ACC112 (cell line): Measurements from ENCODE around the gene TANC1.

Source experiments
- H2AFZ ChIP-seq: fragments of 200-600 bp; sonication (generic); one replicate; pipeline ENCODE4 v1.6.0; 2017; ENCODE audit warnings: antibody characterized with exemption, low read length; ENCODE audit not compliant: unreplicated experiment
- H3K27ac ChIP-seq: fragments of 200-600 bp; sonication (generic); 2 replicates; pipeline ENCODE4 v1.5.1; 2014; ENCODE audit warnings: low read depth, mild to moderate bottlenecking, antibody characterized with exemption, low read length, moderate library complexity
- H3K27me3 ChIP-seq: fragments of 200-600 bp; sonication (generic); 2 replicates; pipeline ENCODE4 v1.6.1; 2014; ENCODE audit warnings: mild to moderate bottlenecking, antibody characterized with exemption, low read length, moderate library complexity, mixed read lengths; ENCODE audit not compliant: insufficient read depth
- H3K36me3 ChIP-seq: fragments of 200-600 bp; sonication (generic); 2 replicates; pipeline ENCODE4 v1.6.1; 2016; ENCODE audit warnings: mild to moderate bottlenecking, antibody characterized with exemption, low read length, moderate library complexity, mixed read lengths; ENCODE audit not compliant: insufficient read depth
- H3K4me1 ChIP-seq: fragments of 200-600 bp; sonication (generic); one replicate; pipeline ENCODE4 v1.6.1; 2016; ENCODE audit warnings: low read length, mixed read lengths; ENCODE audit not compliant: insufficient read depth, unreplicated experiment, control insufficient read depth
- H3K4me3 ChIP-seq: fragments of 200-600 bp; sonication (generic); 2 replicates; pipeline ENCODE4 v1.5.1; 2014; ENCODE audit warnings: mild to moderate bottlenecking, low read depth, low read length
- H3K79me2 ChIP-seq: fragments of 200-600 bp; sonication (generic); one replicate; pipeline ENCODE4 v1.6.0; 2016; ENCODE audit warnings: low read length; ENCODE audit not compliant: control insufficient read depth, unreplicated experiment, insufficient read depth

TANC1 gene

GRCh38 chr2:158934170-158934569 lies 34.3 kb upstream of the TANC1 start:
- H3K27me3 ChIP-seq, result no peaks in the 10 kb centered on the region
- no peaks in the 10 kb centered on the region for H3K36me3 ChIP-seq
- H3K4me3 ChIP-seq, result no peak overlapping the region
- H3K27ac ChIP-seq, result no peak overlapping the region
- H3K4me1 ChIP-seq, result peaks cover 37% of the 10 kb centered on the region
- no peaks in the 10 kb centered on the region for H3K79me2 ChIP-seq
- no peak overlapping the region for H2AFZ ChIP-seq

DNA sequence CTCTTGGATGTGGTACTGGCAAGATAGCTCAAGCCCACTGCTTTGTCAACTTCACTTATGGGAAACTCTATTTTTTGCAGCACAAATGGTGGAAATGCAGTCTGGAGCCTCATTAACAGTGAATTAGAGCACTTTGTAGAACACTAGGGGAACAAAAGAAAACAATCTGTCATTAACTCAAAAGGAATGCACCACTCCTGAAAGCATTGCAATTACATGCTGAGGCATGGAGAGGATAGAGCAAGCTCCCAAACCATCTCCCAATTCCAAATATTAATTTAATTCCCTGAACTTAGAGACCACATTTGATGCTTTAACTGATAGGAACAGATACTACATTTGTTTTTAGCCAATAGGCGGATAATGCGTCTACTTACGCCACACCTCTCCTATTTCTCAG lies 32.8 kb upstream of the TANC1 start:
- Histone ChIP-seq H3K27ac (no peak overlapping the region), H3K4me3 (no peak overlapping the region), H2AFZ (no peak overlapping the region), H3K4me1 (peaks cover 37% of the 10 kb centered on the region), H3K36me3 (no peaks in the 10 kb centered on the region), H3K79me2 (no peaks in the 10 kb centered on the region), H3K27me3 (no peaks in the 10 kb centered on the region)

DNA sequence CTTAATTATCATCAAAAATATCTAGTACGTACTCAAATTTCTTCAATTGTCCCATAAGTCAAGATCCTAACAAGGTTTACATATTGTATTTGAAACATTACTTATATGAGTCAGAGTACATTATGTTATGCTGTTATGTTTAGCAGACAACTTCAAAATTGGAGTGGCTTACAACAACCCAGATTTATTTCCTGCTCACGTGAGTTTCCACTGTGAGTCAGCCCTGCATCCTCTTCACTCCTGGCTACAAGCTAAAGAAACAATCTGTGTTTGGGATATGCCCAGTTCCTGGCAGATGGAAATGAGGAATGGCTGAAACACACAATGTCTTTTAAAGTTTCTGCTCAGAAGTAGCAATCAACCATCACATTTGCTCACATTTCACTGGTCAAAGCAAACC lies 31.5 kb upstream of the TANC1 start:
- Histone ChIP-seq H2AFZ (peak overlapping the region; percentile 62), H3K79me2 (no peaks in the 10 kb centered on the region), H3K27ac (peak overlapping the region; percentile 70), H3K27me3 (no peaks in the 10 kb centered on the region), H3K36me3 (no peaks in the 10 kb centered on the region), H3K4me3 (no peak overlapping the region), H3K4me1 (peaks cover 24% of the 10 kb centered on the region)

- Histone ChIP-seq H3K27ac (no peak overlapping the region), H2AFZ (no peak overlapping the region), H3K79me2 (no peaks in the 10 kb centered on the region), H3K4me1 (peaks cover 10% of the 10 kb centered on the region), H3K27me3 (no peaks in the 10 kb centered on the region), H3K36me3 (no peaks in the 10 kb centered on the region), H3K4me3 (no peak overlapping the region)
These were observed 28.1 kb upstream of the TANC1 start for GRCh38 chr2:158940356-158940755.

GRCh38 chr2:158943973-158944372 lies 24.5 kb upstream of the TANC1 start:
- Histone ChIP-seq H2AFZ (no peak overlapping the region), H3K4me3 (no peak overlapping the region), H3K27me3 (no peaks in the 10 kb centered on the region), H3K79me2 (no peaks in the 10 kb centered on the region), H3K4me1 (no peaks in the 10 kb centered on the region), H3K27ac (no peak overlapping the region), H3K36me3 (no peaks in the 10 kb centered on the region)

- Histone ChIP-seq H3K27me3 (no peaks in the 10 kb centered on the region), H3K36me3 (no peaks in the 10 kb centered on the region), H2AFZ (no peak overlapping the region), H3K79me2 (no peaks in the 10 kb centered on the region), H3K4me1 (peaks cover 10% of the 10 kb centered on the region), H3K27ac (no peak overlapping the region), H3K4me3 (no peak overlapping the region)
These were observed 19.3 kb upstream of the TANC1 start for GRCh38 chr2:158948964-158949699.

GRCh38 chr2:158953454-158953853 lies 15.0 kb upstream of the TANC1 start:
- H3K79me2 ChIP-seq, result no peaks in the 10 kb centered on the region
- peaks cover 16% of the 10 kb centered on the region for H3K4me1 ChIP-seq
- peak overlapping the region; percentile 71 for H3K27ac ChIP-seq
- H3K27me3 ChIP-seq, result no peaks in the 10 kb centered on the region
- no peak overlapping the region for H2AFZ ChIP-seq
- H3K4me3 ChIP-seq, result peak overlapping the region; percentile 43; the same call in 1 of the 2 replicates
- H3K36me3 ChIP-seq, result no peaks in the 10 kb centered on the region

GRCh38 chr2:158953926-158954763 lies 14.3 kb upstream of the TANC1 start:
- Histone ChIP-seq H3K4me3 (peak overlapping the region; percentile 43; the same call in 1 of the 2 replicates), H3K27me3 (no peaks in the 10 kb centered on the region), H3K79me2 (no peaks in the 10 kb centered on the region), H3K4me1 (peaks cover 16% of the 10 kb centered on the region), H3K36me3 (no peaks in the 10 kb centered on the region), H2AFZ (no peak overlapping the region), H3K27ac (peak overlapping the region; percentile 71)

- H3K79me2 ChIP-seq, result no peaks in the 10 kb centered on the region
- no peak overlapping the region for H2AFZ ChIP-seq
- H3K4me1 ChIP-seq, result peaks cover 16% of the 10 kb centered on the region
- H3K4me3 ChIP-seq, result no peak overlapping the region
- no peak overlapping the region for H3K27ac ChIP-seq
- H3K36me3 ChIP-seq, result no peaks in the 10 kb centered on the region
- H3K27me3 ChIP-seq, result no peaks in the 10 kb centered on the region
These were observed 12.5 kb upstream of the TANC1 start for GRCh38 chr2:158955842-158956365.

GRCh38 chr2:158958365-158958764 lies 10.1 kb upstream of the TANC1 start:
- Histone ChIP-seq H3K27me3 (no peaks in the 10 kb centered on the region), H3K4me3 (no peak overlapping the region), H3K79me2 (no peaks in the 10 kb centered on the region), H3K27ac (no peak overlapping the region), H3K4me1 (peaks cover 13% of the 10 kb centered on the region), H2AFZ (no peak overlapping the region), H3K36me3 (no peaks in the 10 kb centered on the region)
